HepG2 (cell line): ENCODE measurements around the gene S100A13.
A peak's percentile ranks its signal among the peaks of the same experiment; 100 is the strongest.

Source experiments
- EZH2 ChIP-seq: conservative IDR thresholded peaks from 2 replicates; pipeline ENCODE4 v1.6.1; 2012; ENCODE audit warnings: mild to moderate bottlenecking, low read depth, low read length, moderate library complexity
- HMG20A ChIP-seq: IDR thresholded peaks from 2 replicates; pipeline ENCODE4 v1.6.1; 2016; ENCODE audit warnings: borderline replicate concordance
- POLR2A ChIP-seq, 2 experiments: IDR thresholded peaks; 2 replicates each; pipeline ENCODE4 v1.6.1; 2011; ENCODE audit warnings: low read depth in 2 of 2, low read length in 2 of 2, mild to moderate bottlenecking in 1 of 2, moderate library complexity in 1 of 2; ENCODE audit not compliant: insufficient read depth in 1 of 2
- SIN3B ChIP-seq: fragments of 150-350 bp; IDR thresholded peaks from 2 replicates; pipeline ENCODE4 v1.6.1; 2014; ENCODE audit warnings: low read length
- ZNF180 ChIP-seq: sonication (generic); formaldehyde crosslinking; IDR thresholded peaks from 2 replicates; pipeline ENCODE4 v1.4.0; 2020; ENCODE audit warnings: low read depth, missing genetic modification reagents, borderline replicate concordance
- ZNF512 ChIP-seq: sonication (generic); formaldehyde crosslinking; IDR thresholded peaks from 2 replicates; pipeline ENCODE4 v1.4.0; 2020; ENCODE audit warnings: mild to moderate bottlenecking, missing genetic modification reagents
- ZNF512B ChIP-seq: sonication (generic); formaldehyde crosslinking; IDR thresholded peaks from 2 replicates; pipeline ENCODE4 v1.5.1; 2020; ENCODE audit warnings: missing genetic modification reagents, mild to moderate bottlenecking, borderline replicate concordance
- ZZZ3 ChIP-seq: sonication (generic); formaldehyde crosslinking; IDR thresholded peaks from 2 replicates; pipeline ENCODE4 v1.4.0; 2020; ENCODE audit warnings: missing genetic modification reagents, mild to moderate bottlenecking, borderline replicate concordance
- TF ChIP-seq, protein P1 (sequence below): sonication (generic); formaldehyde crosslinking; IDR thresholded peaks from 2 replicates; pipeline ENCODE4 v1.5.0; 2020; ENCODE audit warnings: mild to moderate bottlenecking, missing genetic modification reagents, moderate library complexity

- TF ChIP-seq ZNF512 (CRISPR knock-in tag) (no peak), ZZZ3 (CRISPR knock-in tag) (no peak), ZNF180 (CRISPR knock-in tag) (no peak), HMG20A (no peak), EZH2 (no peak), ZNF512B (no peak), POLR2A (IDR thresholded peaks at IDR 0.05; ENCODE audit: insufficient read depth in 1 of 2, low read depth in 2 of 2, low read length in 2 of 2) (peak; percentile 64 to 85), SIN3B (no peak)
- TF ChIP-seq, protein P1, sequence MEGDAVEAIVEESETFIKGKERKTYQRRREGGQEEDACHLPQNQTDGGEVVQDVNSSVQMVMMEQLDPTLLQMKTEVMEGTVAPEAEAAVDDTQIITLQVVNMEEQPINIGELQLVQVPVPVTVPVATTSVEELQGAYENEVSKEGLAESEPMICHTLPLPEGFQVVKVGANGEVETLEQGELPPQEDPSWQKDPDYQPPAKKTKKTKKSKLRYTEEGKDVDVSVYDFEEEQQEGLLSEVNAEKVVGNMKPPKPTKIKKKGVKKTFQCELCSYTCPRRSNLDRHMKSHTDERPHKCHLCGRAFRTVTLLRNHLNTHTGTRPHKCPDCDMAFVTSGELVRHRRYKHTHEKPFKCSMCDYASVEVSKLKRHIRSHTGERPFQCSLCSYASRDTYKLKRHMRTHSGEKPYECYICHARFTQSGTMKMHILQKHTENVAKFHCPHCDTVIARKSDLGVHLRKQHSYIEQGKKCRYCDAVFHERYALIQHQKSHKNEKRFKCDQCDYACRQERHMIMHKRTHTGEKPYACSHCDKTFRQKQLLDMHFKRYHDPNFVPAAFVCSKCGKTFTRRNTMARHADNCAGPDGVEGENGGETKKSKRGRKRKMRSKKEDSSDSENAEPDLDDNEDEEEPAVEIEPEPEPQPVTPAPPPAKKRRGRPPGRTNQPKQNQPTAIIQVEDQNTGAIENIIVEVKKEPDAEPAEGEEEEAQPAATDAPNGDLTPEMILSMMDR (CRISPR knock-in tag) = peak; percentile 80
These were observed 666 bp upstream of the S100A13 start, which contains the start of gene S100A1 for GRCh38 chr1:153627715-153628626.
